Left renal cortex interstitium (tissue), 4 donors: ENCODE results near the gene CA9. TPM values are rescaled to one million over a fixed set of nuclear protein-coding genes. Genes with fewer than 3 reads are reported as not detected.

Source experiments
- polyA plus RNA-seq, 4 donors: library from polyadenylated mRNA; unstranded; fragments of 120-200 nt; gene quantifications; one replicate each; pipeline ENCODE4 v1.2.1, GENCODE V29; 2013; ENCODE audit not compliant: insufficient read length in 4 of 4

The CA9 gene
- polyA plus RNA-seq, 4 donors, result 0.61 to 1.2 (median 0.89) TPM

Other genes with a start within 250 kb of the CA9 start
- gene RUSC2, start 183.8 kb upstream of the CA9 start, polyA plus RNA-seq, result 10 to 100 TPM; 17.3 to 21.7 (median 19.7) TPM
- gene TESK1, start 68.7 kb upstream of the CA9 start, polyA plus RNA-seq, result 10 to 100 TPM; 29.4 to 51.9 (median 41.7) TPM
- gene CD72, start 55.5 kb upstream of the CA9 start, polyA plus RNA-seq, result 1 to 10 TPM; 2.4 to 3.4 (median 2.9) TPM
- gene SIT1, start 23.0 kb upstream of the CA9 start, polyA plus RNA-seq, result under 1 TPM; 0.14 to 0.30 (median 0.18) TPM
- not detected for gene RMRP, start 15.9 kb upstream of the CA9 start, polyA plus RNA-seq
- 10 to 100 TPM; 16.3 to 25.8 (median 19.7) TPM for gene CCDC107, start 15.6 kb upstream of the CA9 start, polyA plus RNA-seq
- gene ARHGEF39, start 8.7 kb upstream of the CA9 start, polyA plus RNA-seq, result 10 to 100 TPM in 2 of 4 donors, 1 to 10 TPM in 2; 6.1 to 11.0 (median 9.9) TPM
- gene TPM2, start 16.0 kb downstream of the CA9 start, polyA plus RNA-seq, result 100 to 1,000 TPM; 127 to 206 (median 194) TPM
- gene TLN1, start 58.3 kb downstream of the CA9 start, polyA plus RNA-seq, result 100 to 1,000 TPM; 144 to 186 (median 174) TPM
- gene CREB3, start 58.7 kb downstream of the CA9 start, polyA plus RNA-seq, result 10 to 100 TPM; 38.0 to 44.0 (median 39.0) TPM
- 100 to 1,000 TPM in 2 of 4 donors, 10 to 100 TPM in 2; 91.6 to 145 (median 116) TPM for gene GBA2, start 75.3 kb downstream of the CA9 start, polyA plus RNA-seq
- gene RGP1, start 75.4 kb downstream of the CA9 start, polyA plus RNA-seq, result 10 to 100 TPM; 26.0 to 31.0 (median 27.8) TPM
- gene MSMP, start 80.3 kb downstream of the CA9 start, polyA plus RNA-seq, result not detected
- gene NPR2, start 117.7 kb downstream of the CA9 start, polyA plus RNA-seq, result 10 to 100 TPM; 20.5 to 30.8 (median 27.7) TPM
- gene SPAG8, start 138.3 kb downstream of the CA9 start, polyA plus RNA-seq, result 1 to 10 TPM; 5.2 to 9.5 (median 6.0) TPM
- gene HINT2, start 141.1 kb downstream of the CA9 start, polyA plus RNA-seq, result 10 to 100 TPM; 47.6 to 70.1 (median 52.5) TPM
- gene FAM221B, start 154.8 kb downstream of the CA9 start, polyA plus RNA-seq, result under 1 TPM in 3 of 4 donors, not detected in 1; 0.08 to 0.60 (median 0.22) TPM
- gene TMEM8B, start 155.3 kb downstream of the CA9 start, polyA plus RNA-seq, result 10 to 100 TPM; 25.6 to 39.5 (median 29.2) TPM
- not detected for gene OR13J1, start 196.5 kb downstream of the CA9 start, polyA plus RNA-seq
- under 1 TPM in 3 of 4 donors, not detected in 1; 0.19 to 0.61 (median 0.28) TPM for gene HRCT1, start 232.3 kb downstream of the CA9 start, polyA plus RNA-seq
- gene SPAAR, start 235.6 kb downstream of the CA9 start, polyA plus RNA-seq, result 1 to 10 TPM; 1.3 to 2.2 (median 2.1) TPM